ENCODE results near the gene ST3GAL3.

The ST3GAL3 gene

DNA sequence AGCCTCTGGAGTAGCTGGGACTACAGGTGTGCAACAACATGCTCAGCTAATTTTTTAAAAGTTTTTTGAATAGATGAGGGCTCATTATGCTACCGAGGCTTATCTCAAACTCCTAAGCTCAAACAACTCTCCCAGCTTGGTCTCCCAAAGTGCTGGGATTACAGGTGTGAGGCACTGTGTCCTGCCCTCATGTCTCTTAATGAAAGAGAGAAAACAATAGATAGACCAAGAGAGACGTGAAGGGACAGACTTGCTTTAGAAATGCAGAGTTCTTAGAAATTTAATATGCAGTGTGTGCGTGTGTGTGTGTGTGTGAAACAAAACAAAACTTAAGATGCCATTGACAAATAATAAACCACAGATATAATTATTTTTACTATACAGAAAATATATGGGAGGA, 105.2 kb downstream of the ST3GAL3 start:
- no peak overlapping the region for H3K27ac ChIP-seq
- H3K4me2 ChIP-seq = no peak overlapping the region

DNA sequence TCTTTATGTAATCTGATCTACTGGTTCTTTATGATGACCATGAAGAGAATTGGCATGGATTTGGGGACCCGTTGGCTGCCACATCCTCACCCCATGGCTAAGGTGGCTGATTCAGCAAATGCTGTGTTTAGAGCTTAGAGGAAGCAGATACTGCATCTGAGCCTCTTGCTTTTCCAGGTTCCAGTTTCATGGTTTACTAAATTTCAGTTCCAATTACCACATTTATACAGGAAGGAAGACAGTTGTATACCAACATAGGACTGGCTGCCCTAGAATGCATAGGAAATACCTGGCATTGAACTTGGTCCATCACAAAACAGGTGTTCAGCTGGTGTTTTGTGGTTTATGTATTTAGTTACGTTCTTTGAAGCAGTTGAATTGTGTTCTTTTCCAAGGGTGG, 107.1 kb downstream of the ST3GAL3 start:
- no peak overlapping the region for H3K9ac ChIP-seq

More for the DNA sequence above, 105.2 kb downstream of the ST3GAL3 start:
- Histone ChIP-seq H4K20me1 (ENCODE audit: insufficient read depth) (no peaks in the 10 kb centered on the region), H3K79me2 (ENCODE audit: insufficient read depth, low read depth) (no peaks in the 10 kb centered on the region), H3K36me3 (ENCODE audit: insufficient read depth) (no peaks in the 10 kb centered on the region), H3K27me3 (ENCODE audit: insufficient read depth, low read depth) (no peaks in the 10 kb centered on the region), H3K4me3 (IDR thresholded peaks at IDR 0.05; ENCODE audit: insufficient read depth, low read depth, low read length) (no peak overlapping the region), H3K9ac (no peak overlapping the region), H3K4me1 (ENCODE audit: low read depth, poor library complexity, severe bottlenecking) (peaks cover 33% of the 10 kb centered on the region), H2AFZ (ENCODE audit: low read depth) (no peak overlapping the region)
- TF ChIP-seq, protein P1, sequence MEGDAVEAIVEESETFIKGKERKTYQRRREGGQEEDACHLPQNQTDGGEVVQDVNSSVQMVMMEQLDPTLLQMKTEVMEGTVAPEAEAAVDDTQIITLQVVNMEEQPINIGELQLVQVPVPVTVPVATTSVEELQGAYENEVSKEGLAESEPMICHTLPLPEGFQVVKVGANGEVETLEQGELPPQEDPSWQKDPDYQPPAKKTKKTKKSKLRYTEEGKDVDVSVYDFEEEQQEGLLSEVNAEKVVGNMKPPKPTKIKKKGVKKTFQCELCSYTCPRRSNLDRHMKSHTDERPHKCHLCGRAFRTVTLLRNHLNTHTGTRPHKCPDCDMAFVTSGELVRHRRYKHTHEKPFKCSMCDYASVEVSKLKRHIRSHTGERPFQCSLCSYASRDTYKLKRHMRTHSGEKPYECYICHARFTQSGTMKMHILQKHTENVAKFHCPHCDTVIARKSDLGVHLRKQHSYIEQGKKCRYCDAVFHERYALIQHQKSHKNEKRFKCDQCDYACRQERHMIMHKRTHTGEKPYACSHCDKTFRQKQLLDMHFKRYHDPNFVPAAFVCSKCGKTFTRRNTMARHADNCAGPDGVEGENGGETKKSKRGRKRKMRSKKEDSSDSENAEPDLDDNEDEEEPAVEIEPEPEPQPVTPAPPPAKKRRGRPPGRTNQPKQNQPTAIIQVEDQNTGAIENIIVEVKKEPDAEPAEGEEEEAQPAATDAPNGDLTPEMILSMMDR (conservative IDR thresholded peaks at IDR 0.05; ENCODE audit: low read depth, low read length) = no peak

DNA sequence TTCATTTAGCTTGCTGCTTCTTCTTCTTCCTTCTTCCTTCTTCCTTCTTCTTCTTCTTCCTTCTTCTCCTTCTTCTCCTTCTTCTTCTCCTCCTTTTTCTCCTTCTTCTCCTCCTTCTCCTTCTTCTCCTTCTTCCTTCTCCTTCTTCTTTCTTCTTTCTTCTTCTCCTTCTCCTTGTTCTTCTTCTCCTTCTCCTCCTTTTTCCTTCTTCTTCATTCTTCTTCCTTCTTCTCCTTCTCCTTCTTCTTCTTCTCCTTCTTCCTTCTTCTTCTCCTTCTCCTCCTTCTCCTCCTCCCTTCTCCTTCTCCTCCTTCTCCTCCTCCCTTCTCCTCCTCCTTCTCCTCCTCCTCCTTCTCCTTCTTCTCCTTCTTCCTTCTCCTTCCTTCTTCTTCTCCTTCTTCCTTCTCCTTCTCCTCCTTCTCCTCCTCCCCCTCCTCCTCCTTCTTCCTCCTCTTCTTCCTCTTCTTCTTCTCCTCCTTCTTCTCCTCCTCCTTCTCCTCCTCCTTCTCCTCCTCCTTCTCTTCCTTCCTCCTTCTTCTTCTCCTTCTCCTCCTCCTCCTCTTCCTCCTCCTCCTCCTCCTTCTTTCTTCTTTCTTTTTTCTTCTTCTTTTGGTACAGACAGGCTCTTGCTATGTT, 110.1 kb downstream of the ST3GAL3 start:
- H3K27me3 ChIP-seq (ENCODE audit: insufficient read depth, low read depth) = no peaks in the 10 kb centered on the region
- H3K9ac ChIP-seq = no peak overlapping the region
- no peak overlapping the region for H2AFZ ChIP-seq (ENCODE audit: low read depth)
- peaks cover 46% of the 10 kb centered on the region for H3K4me1 ChIP-seq (ENCODE audit: low read depth, poor library complexity, severe bottlenecking)
- no peaks in the 10 kb centered on the region for H3K79me2 ChIP-seq (ENCODE audit: insufficient read depth, low read depth)
- TF ChIP-seq, protein P1 (conservative IDR thresholded peaks at IDR 0.05; ENCODE audit: low read depth, low read length) = no peak
- no peak overlapping the region for H3K4me3 ChIP-seq (IDR thresholded peaks at IDR 0.05; ENCODE audit: insufficient read depth, low read depth, low read length)
- no peak overlapping the region for H3K27ac ChIP-seq
- H4K20me1 ChIP-seq (ENCODE audit: insufficient read depth) = no peaks in the 10 kb centered on the region
- H3K36me3 ChIP-seq (ENCODE audit: insufficient read depth) = no peaks in the 10 kb centered on the region
- H3K4me2 ChIP-seq = no peak overlapping the region

More for the DNA sequence above, 107.1 kb downstream of the ST3GAL3 start:
- Histone ChIP-seq H3K79me2 (ENCODE audit: insufficient read depth, low read depth) (no peaks in the 10 kb centered on the region), H3K4me2 (peak overlapping the region; percentile 45), H3K27me3 (ENCODE audit: insufficient read depth, low read depth) (no peaks in the 10 kb centered on the region), H4K20me1 (ENCODE audit: insufficient read depth) (no peaks in the 10 kb centered on the region), H3K4me1 (ENCODE audit: low read depth, poor library complexity, severe bottlenecking) (peaks cover 33% of the 10 kb centered on the region), H3K36me3 (ENCODE audit: insufficient read depth) (no peaks in the 10 kb centered on the region), H2AFZ (ENCODE audit: low read depth) (no peak overlapping the region), H3K27ac (peak overlapping the region; percentile 48; the same call in 1 of the 2 replicates), H3K4me3 (IDR thresholded peaks at IDR 0.05; ENCODE audit: insufficient read depth, low read depth, low read length) (no peak overlapping the region)
- TF ChIP-seq, protein P1 (conservative IDR thresholded peaks at IDR 0.05; ENCODE audit: low read depth, low read length) = no peak

DNA sequence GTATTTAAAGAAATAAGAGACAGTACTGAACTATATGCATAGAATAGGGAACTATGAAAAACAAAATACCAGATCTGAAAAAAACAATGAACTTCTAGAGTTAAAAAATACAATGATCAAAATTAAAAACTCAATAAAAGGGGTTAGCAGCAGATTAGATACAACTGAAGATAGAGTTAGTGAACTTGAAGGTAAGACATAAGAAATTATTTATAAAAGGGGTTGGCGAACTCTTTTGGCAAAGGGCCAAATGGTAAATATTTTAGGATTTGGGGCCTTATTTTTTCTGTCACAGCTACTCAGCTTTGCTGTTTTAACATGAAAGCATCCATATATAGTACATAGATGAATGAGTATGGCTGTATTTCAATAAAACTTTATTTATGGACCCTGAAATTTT, 111.4 kb downstream of the ST3GAL3 start:
- TF ChIP-seq, protein P1 (conservative IDR thresholded peaks at IDR 0.05; ENCODE audit: low read depth, low read length) = no peak
- no peaks in the 10 kb centered on the region for H3K27me3 ChIP-seq (ENCODE audit: insufficient read depth, low read depth)
- no peak overlapping the region for H3K4me3 ChIP-seq (IDR thresholded peaks at IDR 0.05; ENCODE audit: insufficient read depth, low read depth, low read length)
- H4K20me1 ChIP-seq (ENCODE audit: insufficient read depth) = no peaks in the 10 kb centered on the region
- no peak overlapping the region for H3K27ac ChIP-seq
- H3K79me2 ChIP-seq (ENCODE audit: insufficient read depth, low read depth) = no peaks in the 10 kb centered on the region
- H3K9ac ChIP-seq = no peak overlapping the region
- H3K4me1 ChIP-seq (ENCODE audit: low read depth, poor library complexity, severe bottlenecking) = peaks cover 38% of the 10 kb centered on the region
- no peak overlapping the region for H2AFZ ChIP-seq (ENCODE audit: low read depth)
- H3K4me2 ChIP-seq = no peak overlapping the region
- H3K36me3 ChIP-seq (ENCODE audit: insufficient read depth) = no peaks in the 10 kb centered on the region

Measured in KMS-11 (cell line).